ENCODE data around the gene FAM181A.
A peak's percentile ranks its signal among the peaks of the same experiment; 100 is the strongest.

FAM181A gene

GRCh38 chr14:93932642-93933041, 5.5 kb downstream of the FAM181A start:
- no peak for DNase-seq
- no peaks in the 10 kb centered on the region for H3K36me3 ChIP-seq (replicated peaks)
- peaks cover 10% of the 10 kb centered on the region for H3K27me3 ChIP-seq (replicated peaks)
- no peak overlapping the region for H3K4me3 ChIP-seq (ENCODE audit: low read depth, low read length)
- in situ Hi-C loops (cut with HindIII; ENCODE audit: low pct_ligation_motif_present, low sequenced_read_pairs) = no loop called here
- no peak overlapping the region for H3K27ac ChIP-seq
- no peak for TF ChIP-seq CTCF (IDR thresholded peaks at IDR 0.05; ENCODE audit: low read depth, low read length, missing control alignments)

- no peak overlapping the region for H3K4me3 ChIP-seq (ENCODE audit: low read depth, low read length)
- no peak overlapping the region for H3K27ac ChIP-seq
- H3K36me3 ChIP-seq (replicated peaks) = no peaks in the 10 kb centered on the region
- in situ Hi-C loops (cut with HindIII; ENCODE audit: low pct_ligation_motif_present, low sequenced_read_pairs) = no loop called here
- H3K27me3 ChIP-seq (replicated peaks) = peaks cover 22% of the 10 kb centered on the region
- DNase-seq = no peak
- TF ChIP-seq CTCF (IDR thresholded peaks at IDR 0.05; ENCODE audit: low read depth, low read length, missing control alignments) = no peak
These were observed 8.1 kb downstream of the FAM181A start for GRCh38 chr14:93935213-93935612.

GRCh38 chr14:93936245-93936644, 9.1 kb downstream of the FAM181A start:
- Histone ChIP-seq H3K27ac (no peak overlapping the region), H3K27me3 (replicated peaks) (peaks cover 22% of the 10 kb centered on the region), H3K4me3 (ENCODE audit: low read depth, low read length) (no peak overlapping the region), H3K36me3 (replicated peaks) (no peaks in the 10 kb centered on the region)
- peak; percentile 66 for TF ChIP-seq CTCF (IDR thresholded peaks at IDR 0.05; ENCODE audit: low read depth, low read length, missing control alignments)
- in situ Hi-C loops (cut with HindIII; ENCODE audit: low pct_ligation_motif_present, low sequenced_read_pairs) = no loop called here
- no peak for DNase-seq

- no peak overlapping the region for H3K27ac ChIP-seq
- TF ChIP-seq CTCF (IDR thresholded peaks at IDR 0.05; ENCODE audit: low read depth, low read length, missing control alignments) = no peak
- in situ Hi-C loops (cut with HindIII; ENCODE audit: low pct_ligation_motif_present, low sequenced_read_pairs) = no loop called here
- H3K27me3 ChIP-seq (replicated peaks) = peaks cover 22% of the 10 kb centered on the region
- H3K36me3 ChIP-seq (replicated peaks) = no peaks in the 10 kb centered on the region
- no peak overlapping the region for H3K4me3 ChIP-seq (ENCODE audit: low read depth, low read length)
- DNase-seq = no peak
These were observed 9.8 kb downstream of the FAM181A start for GRCh38 chr14:93936926-93937325.

- TF ChIP-seq CTCF (IDR thresholded peaks at IDR 0.05; ENCODE audit: low read depth, low read length, missing control alignments) = no peak
- peaks cover 22% of the 10 kb centered on the region for H3K27me3 ChIP-seq (replicated peaks)
- no peak overlapping the region for H3K27ac ChIP-seq
- in situ Hi-C loops (cut with HindIII; ENCODE audit: low pct_ligation_motif_present, low sequenced_read_pairs) = no loop called here
- H3K4me3 ChIP-seq (ENCODE audit: low read depth, low read length) = no peak overlapping the region
- no peaks in the 10 kb centered on the region for H3K36me3 ChIP-seq (replicated peaks)
- DNase-seq = no peak
These were observed 10.4 kb downstream of the FAM181A start for GRCh38 chr14:93937519-93937918.

GRCh38 chr14:93938751-93939303, 11.7 kb downstream of the FAM181A start:
- Histone ChIP-seq H3K36me3 (replicated peaks) (no peaks in the 10 kb centered on the region), H3K27ac (no peak overlapping the region), H3K27me3 (replicated peaks) (peaks cover 22% of the 10 kb centered on the region), H3K4me3 (ENCODE audit: low read depth, low read length) (no peak overlapping the region)
- in situ Hi-C loops (cut with HindIII; ENCODE audit: low pct_ligation_motif_present, low sequenced_read_pairs) = no loop called here
- TF ChIP-seq CTCF (IDR thresholded peaks at IDR 0.05; ENCODE audit: low read depth, low read length, missing control alignments) = no peak
- DNase-seq = no peak

All from brain microvascular endothelial cell (primary cell).